Caco-2 (cell line): ENCODE results near the gene PRPF19. TPM values are rescaled to one million over a fixed set of nuclear protein-coding genes. Genes with fewer than 3 reads are reported as not detected.

ENCODE experiments used
- BruUV-seq: library from RNA; stranded (reverse); fragments of 400-500 nt; replicated peaks from 2 replicates; lab custom pipeline; 2021; lab: Mats Ljungman, UMichigan
- CTCF ChIA-PET: fragments of 300-600 bp; sonication (Branson Sonifier 250); formaldehyde crosslinking; loops from one replicate; lab custom pipeline; 2022; ENCODE audit warnings: antibody characterized with exemption; lab: Charles Lee
- POLR2A ChIA-PET: fragments of 300-600 bp; sonication (Branson Sonifier 250); formaldehyde crosslinking; loops from one replicate; lab custom pipeline; 2022; ENCODE audit warnings: antibody characterized with exemption; lab: Charles Lee
- DNase-seq, 2 experiments: peaks; one replicate each; pipeline versions ENCODE4 v3.0.0 to v3.0.0-alpha.2; 2020 to 2022
- H3K27me3 ChIP-seq: replicated peaks from 2 replicates; pipeline ENCODE4 v1.6.0; 2011; ENCODE audit warnings: low read length; ENCODE audit not compliant: control insufficient read depth, insufficient read depth
- H3K36me3 ChIP-seq: 2 replicates; pipeline ENCODE4 v1.5.1; 2011; ENCODE audit warnings: low read length; ENCODE audit not compliant: control insufficient read depth, insufficient read depth
- H3K4me1 ChIP-seq: fragments of 250-450 bp; sonication (Bioruptor Pico); 2 replicates; pipeline ENCODE4 v1.5.1; 2020; ENCODE audit warnings: mild to moderate bottlenecking
- H3K4me3 ChIP-seq: 2 replicates; pipeline ENCODE4 v1.5.1; 2011; ENCODE audit warnings: low read depth, mild to moderate bottlenecking, control low read depth, low read length
- H3K9me3 ChIP-seq: fragments of 250-450 bp; sonication (Bioruptor Pico); 2 replicates; pipeline ENCODE4 v1.5.1; 2020; ENCODE audit warnings: mild to moderate bottlenecking, moderate library complexity
- H3K27ac Mint-ChIP-seq: one replicate; pipeline ENCODE4 v1.8.0; 2022; ENCODE audit warnings: mixed read lengths; ENCODE audit not compliant: unreplicated experiment
- H3K27me3 Mint-ChIP-seq: one replicate; pipeline ENCODE4 v1.8.0; 2022; ENCODE audit warnings: mixed read lengths; ENCODE audit not compliant: insufficient read depth, unreplicated experiment
- H3K36me3 Mint-ChIP-seq: one replicate; pipeline ENCODE4 v1.8.0; 2022; ENCODE audit warnings: mild to moderate bottlenecking, mixed read lengths; ENCODE audit not compliant: insufficient read depth, unreplicated experiment
- H3K4me1 Mint-ChIP-seq: one replicate; pipeline ENCODE4 v1.8.0; 2022; ENCODE audit warnings: low read depth, mixed read lengths; ENCODE audit not compliant: unreplicated experiment
- H3K4me3 Mint-ChIP-seq: one replicate; pipeline ENCODE4 v1.8.0; 2022; ENCODE audit warnings: mild to moderate bottlenecking, moderate library complexity, mixed read lengths; ENCODE audit not compliant: unreplicated experiment
- H3K9me3 Mint-ChIP-seq: one replicate; pipeline ENCODE4 v1.8.0; 2022; ENCODE audit warnings: mixed read lengths; ENCODE audit not compliant: unreplicated experiment
- intact Hi-C: fragments of 100-400 bp; cut with micrococcal nuclease; formaldehyde crosslinking; loops from one replicate; pipeline ENCODE4 v1.10.0; 2022; ENCODE audit not compliant: unreplicated experiment
- total RNA-seq: library from RNA; stranded (reverse); gene quantifications from 2 replicates; pipeline ENCODE4 v1.2.3, GENCODE V29; 2022
- TF ChIP-seq, protein P1 (sequence below), 2 experiments: fragments of 200-600 bp in 1 of 2; IDR thresholded peaks; 1 replicate in 1 of 2; 2 replicates in 1 of 2; pipeline versions ENCODE4 v1.5.1 to v1.8.0; 2011 to 2022; ENCODE audit warnings: antibody characterized with exemption in 1 of 2, control low read depth in 1 of 2, inconsistent platforms in 1 of 2, low read depth in 1 of 2, low read length in 1 of 2, mild to moderate bottlenecking in 1 of 2, moderate library complexity in 1 of 2; ENCODE audit not compliant: insufficient read depth in 1 of 2, severe bottlenecking in 1 of 2, unreplicated experiment in 1 of 2

The PRPF19 gene
- total RNA-seq, 1 experiment from 2014 or later: 183 TPM

GRCh38 chr11:60878245-60879101, 27.9 kb downstream of the PRPF19 start:
- Mint-ChIP-seq H3K4me3 (no peak overlapping the region), H3K27ac (no peak overlapping the region), H3K27me3 (no peaks in the 10 kb centered on the region), H3K36me3 (no peaks in the 10 kb centered on the region), H3K4me1 (no peaks in the 10 kb centered on the region), H3K9me3 (no peaks in the 10 kb centered on the region)
- TF ChIP-seq, protein P1, sequence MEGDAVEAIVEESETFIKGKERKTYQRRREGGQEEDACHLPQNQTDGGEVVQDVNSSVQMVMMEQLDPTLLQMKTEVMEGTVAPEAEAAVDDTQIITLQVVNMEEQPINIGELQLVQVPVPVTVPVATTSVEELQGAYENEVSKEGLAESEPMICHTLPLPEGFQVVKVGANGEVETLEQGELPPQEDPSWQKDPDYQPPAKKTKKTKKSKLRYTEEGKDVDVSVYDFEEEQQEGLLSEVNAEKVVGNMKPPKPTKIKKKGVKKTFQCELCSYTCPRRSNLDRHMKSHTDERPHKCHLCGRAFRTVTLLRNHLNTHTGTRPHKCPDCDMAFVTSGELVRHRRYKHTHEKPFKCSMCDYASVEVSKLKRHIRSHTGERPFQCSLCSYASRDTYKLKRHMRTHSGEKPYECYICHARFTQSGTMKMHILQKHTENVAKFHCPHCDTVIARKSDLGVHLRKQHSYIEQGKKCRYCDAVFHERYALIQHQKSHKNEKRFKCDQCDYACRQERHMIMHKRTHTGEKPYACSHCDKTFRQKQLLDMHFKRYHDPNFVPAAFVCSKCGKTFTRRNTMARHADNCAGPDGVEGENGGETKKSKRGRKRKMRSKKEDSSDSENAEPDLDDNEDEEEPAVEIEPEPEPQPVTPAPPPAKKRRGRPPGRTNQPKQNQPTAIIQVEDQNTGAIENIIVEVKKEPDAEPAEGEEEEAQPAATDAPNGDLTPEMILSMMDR (IDR thresholded peaks at IDR 0.05; ENCODE audit: insufficient read depth in 1 of 2, low read depth in 1 of 2, low read length in 1 of 2, severe bottlenecking in 1 of 2, unreplicated experiment in 1 of 2): no peak
- no TSS peak for BruUV-seq
- POLR2A ChIA-PET: no interaction called here
- CTCF ChIA-PET: no interaction called here
- no peaks in the 10 kb centered on the region for H3K4me1 ChIP-seq
- H3K36me3 ChIP-seq: no peaks in the 10 kb centered on the region
- H3K4me3 ChIP-seq: no peak overlapping the region
- no peak for DNase-seq
- H3K27me3 ChIP-seq: no peaks in the 10 kb centered on the region
- H3K9me3 ChIP-seq: no peaks in the 10 kb centered on the region
- intact Hi-C loops: no loop called here

DNA sequence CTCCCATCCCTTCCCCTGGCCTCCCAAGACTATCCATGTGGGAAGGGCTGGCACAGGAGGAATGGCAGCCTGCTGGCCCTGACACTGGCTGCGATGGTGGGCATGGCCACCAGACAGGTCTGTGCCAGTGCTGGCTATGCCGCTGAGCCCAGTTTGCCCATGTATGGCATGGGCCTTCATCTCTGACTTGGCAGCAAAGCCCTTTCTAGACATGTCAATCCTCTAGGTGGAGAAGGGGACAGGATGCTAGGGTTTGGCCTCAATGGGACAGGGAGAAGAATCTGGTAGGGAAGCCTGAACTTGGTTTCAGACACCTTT, 30.3 kb downstream of the PRPF19 start:
- Mint-ChIP-seq H3K9me3 (no peaks in the 10 kb centered on the region), H3K4me3 (no peak overlapping the region), H3K27ac (no peak overlapping the region), H3K27me3 (no peaks in the 10 kb centered on the region), H3K4me1 (no peaks in the 10 kb centered on the region), H3K36me3 (no peaks in the 10 kb centered on the region)
- BruUV-seq: no TSS peak
- DNase-seq: no peak
- no peaks in the 10 kb centered on the region for H3K4me1 ChIP-seq
- no peak overlapping the region for H3K4me3 ChIP-seq
- CTCF ChIA-PET: no interaction called here
- POLR2A ChIA-PET: interaction anchor here (0.5 kb wide), 1 partner anchor 301 kb away, joined by 3 read pairs; no protein-coding TSS in a partner anchor
- TF ChIP-seq, protein P1 (IDR thresholded peaks at IDR 0.05; ENCODE audit: insufficient read depth in 1 of 2, low read depth in 1 of 2, low read length in 1 of 2, severe bottlenecking in 1 of 2, unreplicated experiment in 1 of 2): no peak
- no peaks in the 10 kb centered on the region for H3K36me3 ChIP-seq
- H3K27me3 ChIP-seq: no peaks in the 10 kb centered on the region
- no peaks in the 10 kb centered on the region for H3K9me3 ChIP-seq
- intact Hi-C loops: no loop called here

DNA sequence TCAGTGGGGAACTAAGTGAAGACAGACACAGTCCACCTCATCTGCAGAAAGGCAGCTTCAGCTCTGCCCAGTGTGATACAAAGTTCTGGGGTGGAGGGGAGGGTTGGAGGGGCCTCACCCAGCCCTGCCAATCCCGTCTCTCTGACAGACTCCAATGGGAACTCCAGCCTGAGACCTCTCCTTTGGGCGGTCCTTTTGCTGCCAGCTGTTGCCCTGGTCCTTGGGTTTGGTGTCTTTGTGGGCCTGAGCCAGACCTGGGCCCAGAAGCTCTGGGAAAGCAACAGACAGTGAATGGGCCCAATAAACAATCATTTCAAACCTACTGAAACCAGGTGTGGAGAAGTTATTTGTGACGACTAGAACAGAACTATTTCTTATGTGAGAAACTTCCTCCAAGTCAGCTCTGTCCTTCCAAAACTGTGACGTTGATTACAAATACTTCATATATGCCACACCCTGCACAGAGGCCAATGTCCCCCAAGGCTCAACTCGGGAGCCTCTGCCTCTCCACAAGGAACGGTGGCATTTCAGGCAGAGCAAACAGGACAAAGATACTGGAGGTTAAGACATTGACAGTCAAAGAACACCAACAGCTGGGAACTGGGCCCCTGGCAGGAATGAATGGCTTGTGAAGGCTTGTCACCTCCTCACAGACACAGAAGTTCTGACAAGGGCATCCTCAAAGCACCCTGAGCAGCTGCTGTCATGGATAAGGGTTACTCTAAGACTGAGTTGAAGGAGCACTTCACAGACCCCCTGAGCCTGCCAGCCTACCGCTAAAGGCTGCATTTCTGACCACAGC, 30.8 kb downstream of the PRPF19 start:
- no peak for DNase-seq
- CTCF ChIA-PET: no interaction called here

More for the DNA sequence above, 30.8 kb downstream of the PRPF19 start:
- TF ChIP-seq, protein P1 (IDR thresholded peaks at IDR 0.05; ENCODE audit: insufficient read depth in 1 of 2, low read depth in 1 of 2, low read length in 1 of 2, severe bottlenecking in 1 of 2, unreplicated experiment in 1 of 2): no peak
- intact Hi-C loops: no loop called here
- no peaks in the 10 kb centered on the region for H3K9me3 ChIP-seq
- H3K27me3 ChIP-seq: no peaks in the 10 kb centered on the region
- Mint-ChIP-seq H3K9me3 (no peaks in the 10 kb centered on the region), H3K27me3 (no peaks in the 10 kb centered on the region), H3K27ac (no peak overlapping the region), H3K4me1 (no peaks in the 10 kb centered on the region), H3K36me3 (no peaks in the 10 kb centered on the region), H3K4me3 (no peak overlapping the region)
- H3K36me3 ChIP-seq: no peaks in the 10 kb centered on the region
- no peak overlapping the region for H3K4me3 ChIP-seq
- no TSS peak for BruUV-seq
- no peaks in the 10 kb centered on the region for H3K4me1 ChIP-seq
- POLR2A ChIA-PET: interaction anchor here (0.5 kb wide), 1 partner anchor 301 kb away, joined by 3 read pairs; no protein-coding TSS in a partner anchor
